Kidney (tissue), 14 donors: ENCODE results near the gene PRKCE. TPM values are rescaled to one million over a fixed set of nuclear protein-coding genes. Genes with fewer than 3 reads are reported as not detected.

ENCODE experiments used
- DNase-seq, 5 donors: peaks; one replicate each; pipeline ENCODE4 v3.0.0-alpha.2; 2013 to 2020
- FAIRE-seq: peaks from 2 replicates; lab custom pipeline; 2012; peaks lifted over from hg19 to GRCh38; lab: Jason Lieb, UNC
- H3K27ac ChIP-seq, 2 donors: one replicate each; pipeline ENCODE4 v1.7.0; 2013; ENCODE audit warnings: low read depth in 2 of 2, low read length in 2 of 2, inconsistent platforms in 1 of 2
- H3K27me3 ChIP-seq: one replicate; pipeline ENCODE4 v1.7.1; 2013; ENCODE audit warnings: low read length, inconsistent platforms; ENCODE audit not compliant: control insufficient read depth, insufficient read depth
- H3K36me3 ChIP-seq, 3 donors: one replicate each; pipeline versions ENCODE4 v1.7.0 to v1.7.1; 2013; ENCODE audit warnings: low read length in 3 of 3, control low read depth in 1 of 3, inconsistent platforms in 1 of 3; ENCODE audit not compliant: insufficient read depth in 3 of 3, control insufficient read depth in 2 of 3
- H3K4me1 ChIP-seq, 3 donors: one replicate each; pipeline versions ENCODE4 v1.7.0 to v1.7.1; 2013; ENCODE audit warnings: low read length in 3 of 3, inconsistent platforms in 1 of 3, low read depth in 1 of 3; ENCODE audit not compliant: control insufficient read depth in 2 of 3, insufficient read depth in 2 of 3
- H3K4me3 ChIP-seq, 3 donors: one replicate each; pipeline versions ENCODE4 v1.7.0 to v1.8.1; 2013; ENCODE audit warnings: low read length in 3 of 3, control low read depth in 1 of 3, inconsistent platforms in 1 of 3
- H3K9ac ChIP-seq, 3 donors: one replicate each; pipeline versions ENCODE4 v1.7.0 to v1.7.1; 2013; ENCODE audit warnings: low read length in 3 of 3, control low read depth in 1 of 3, inconsistent platforms in 1 of 3
- H3K9me3 ChIP-seq, 3 donors: one replicate each; pipeline versions ENCODE4 v1.7.0 to v1.7.1; 2013; ENCODE audit warnings: low read length in 3 of 3, control low read depth in 1 of 3, inconsistent platforms in 1 of 3; ENCODE audit not compliant: control insufficient read depth in 2 of 3, insufficient read depth in 1 of 3
- CTCF ChIP-seq: IDR thresholded peaks from 3 replicates; pipeline ENCODE4 v1.5.1; 2012; ENCODE audit warnings: mild to moderate bottlenecking, moderate library complexity, borderline replicate concordance; ENCODE audit not compliant: insufficient read depth; ENCODE audit errors: extremely low read depth
- intact Hi-C: fragments of 100-400 bp; cut with DNase I; formaldehyde crosslinking; loops from one replicate; pipeline ENCODE4 v1.11.1; 2022
- polyA plus RNA-seq: library from polyadenylated mRNA; stranded (reverse); fragments of 350-450 nt; fragmentation: Illumina TruSeq; extraction: RNeasy Lipid Tissue Mini Kit (QIAGEN cat#74804); gene quantifications from one replicate; pipeline ENCODE4 v1.2.3, GENCODE V29; 2014; ENCODE audit warnings: low read depth, low replicate concordance; ENCODE audit not compliant: insufficient read depth
- total RNA-seq: library from RNA; stranded (reverse); fragmentation: NEBNext Ultra II Directional; extraction: Animal tissue kit (Norgen Biotek cat#: 25700); gene quantifications from one replicate; pipeline ENCODE4 v1.2.1, GENCODE V29; 2021
- donor health status: control.
- donor health status: control.
- donor health status: control.
- donor health status: control.
- donor health status: control.
- donor health status: DM: yes; HTN: yes; CAD: no.
- donor health status: Normal renal cell carcinoma (clear cell type).

PRKCE gene
- total and polyA plus RNA-seq, 2 donors from 2014 or later: 11.1 to 27.3 TPM

- H3K9ac ChIP-seq: no peak overlapping the region
- H3K27me3 ChIP-seq: no peaks in the 10 kb centered on the region
- H3K4me1 ChIP-seq: peaks cover 0 to 11% (median 9%) of the 10 kb centered on the region in 3 donors
- intact Hi-C loops: no loop called here
- H3K36me3 ChIP-seq: no peaks in the 10 kb centered on the region
- H3K9me3 ChIP-seq: no peaks in the 10 kb centered on the region
- DNase-seq (no peak), FAIRE-seq (no peak)
- H3K27ac ChIP-seq: no peak overlapping the region
- TF ChIP-seq CTCF: no peak
- no peak overlapping the region for H3K4me3 ChIP-seq
These were observed 272.2 kb downstream of the PRKCE start for GRCh38 chr2:45923701-45924100.

- intact Hi-C loops: no loop called here
- no peaks in the 10 kb centered on the region for H3K36me3 ChIP-seq
- H3K27me3 ChIP-seq: no peaks in the 10 kb centered on the region
- H3K9ac ChIP-seq: no peak overlapping the region
- DNase-seq: no peak
- no peak overlapping the region for H3K27ac ChIP-seq
- no peak for FAIRE-seq
- H3K9me3 ChIP-seq: no peaks in the 10 kb centered on the region
- no peak overlapping the region for H3K4me3 ChIP-seq
- no peak for TF ChIP-seq CTCF
- no peaks in the 10 kb centered on the region for H3K4me1 ChIP-seq
These were observed 273.6 kb downstream of the PRKCE start for GRCh38 chr2:45925026-45925425.

- Histone ChIP-seq H3K36me3 (no peaks in the 10 kb centered on the region), H3K27ac (no peak overlapping the region), H3K4me1 (no peaks in the 10 kb centered on the region), H3K27me3 (no peaks in the 10 kb centered on the region), H3K4me3 (no peak overlapping the region), H3K9ac (no peak overlapping the region), H3K9me3 (no peaks in the 10 kb centered on the region)
- DNase-seq: no peak
- no peak for TF ChIP-seq CTCF
- intact Hi-C loops: no loop called here
- no peak for FAIRE-seq
These were observed 274.3 kb downstream of the PRKCE start for GRCh38 chr2:45925636-45926366.

- Histone ChIP-seq H3K27ac (no peak overlapping the region), H3K36me3 (no peaks in the 10 kb centered on the region), H3K4me1 (no peaks in the 10 kb centered on the region), H3K9ac (no peak overlapping the region), H3K9me3 (no peaks in the 10 kb centered on the region), H3K27me3 (no peaks in the 10 kb centered on the region), H3K4me3 (no peak overlapping the region)
- DNase-seq: no peak
- intact Hi-C loops: no loop called here
- FAIRE-seq: no peak
- TF ChIP-seq CTCF: no peak
These were observed 277.5 kb downstream of the PRKCE start for GRCh38 chr2:45928946-45929345.
